Measurements from ENCODE around the gene SPTBN1. TPM values are rescaled to one million over a fixed set of nuclear protein-coding genes. Genes with fewer than 3 reads are reported as not detected.

Gene SPTBN1
- polyA plus RNA-seq, 1 experiment, result 56.6 TPM

DNA sequence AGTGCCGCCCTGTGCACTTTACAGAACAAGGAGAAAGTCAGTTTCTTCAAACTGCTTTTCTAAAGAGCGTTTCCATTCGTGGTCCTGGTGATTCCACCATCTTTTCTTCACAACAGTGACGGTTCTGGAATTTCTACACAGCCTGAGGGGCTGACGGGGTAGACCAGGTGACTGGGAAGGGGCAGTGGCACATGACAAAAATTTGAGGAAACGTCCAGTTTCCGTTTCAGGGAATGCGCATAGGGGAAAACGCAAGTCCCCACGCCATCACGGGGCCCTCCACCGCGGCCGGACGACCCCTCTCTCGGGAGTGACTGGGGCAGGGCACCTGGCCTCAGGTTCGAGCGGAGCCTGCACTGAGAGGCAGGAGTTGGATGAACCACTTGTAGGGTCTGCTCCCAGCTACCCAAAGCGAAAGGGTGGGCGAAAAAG lies 980 bp upstream of the SPTBN1 start:
- Histone ChIP-seq H3K9me3 (ENCODE audit: control insufficient read depth, insufficient read depth, low read length) (no peaks in the 10 kb centered on the region), H3K4me3 (ENCODE audit: low read depth, low read length) (peak overlapping the region; percentile 77), H3K27me3 (ENCODE audit: control insufficient read depth, insufficient read depth, low read length) (no peaks in the 10 kb centered on the region), H3K27ac (ENCODE audit: low read depth, low read length) (no peak overlapping the region)
- POLR2A ChIA-PET, result interaction anchor here (0.5 to 0.6 kb wide), 3 partner anchors 105 to 786 kb away, joined by 3 to 8 read pairs (median 5); no protein-coding TSS in a partner anchor
- CTCF ChIA-PET, result interaction anchor here (0.6 kb wide), 1 partner anchor 137 kb away, joined by 3 read pairs; no protein-coding TSS in a partner anchor
- no peak for DNase-seq (ENCODE audit: low read depth, low spot score)
- TF ChIP-seq, protein P1, sequence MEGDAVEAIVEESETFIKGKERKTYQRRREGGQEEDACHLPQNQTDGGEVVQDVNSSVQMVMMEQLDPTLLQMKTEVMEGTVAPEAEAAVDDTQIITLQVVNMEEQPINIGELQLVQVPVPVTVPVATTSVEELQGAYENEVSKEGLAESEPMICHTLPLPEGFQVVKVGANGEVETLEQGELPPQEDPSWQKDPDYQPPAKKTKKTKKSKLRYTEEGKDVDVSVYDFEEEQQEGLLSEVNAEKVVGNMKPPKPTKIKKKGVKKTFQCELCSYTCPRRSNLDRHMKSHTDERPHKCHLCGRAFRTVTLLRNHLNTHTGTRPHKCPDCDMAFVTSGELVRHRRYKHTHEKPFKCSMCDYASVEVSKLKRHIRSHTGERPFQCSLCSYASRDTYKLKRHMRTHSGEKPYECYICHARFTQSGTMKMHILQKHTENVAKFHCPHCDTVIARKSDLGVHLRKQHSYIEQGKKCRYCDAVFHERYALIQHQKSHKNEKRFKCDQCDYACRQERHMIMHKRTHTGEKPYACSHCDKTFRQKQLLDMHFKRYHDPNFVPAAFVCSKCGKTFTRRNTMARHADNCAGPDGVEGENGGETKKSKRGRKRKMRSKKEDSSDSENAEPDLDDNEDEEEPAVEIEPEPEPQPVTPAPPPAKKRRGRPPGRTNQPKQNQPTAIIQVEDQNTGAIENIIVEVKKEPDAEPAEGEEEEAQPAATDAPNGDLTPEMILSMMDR (IDR thresholded peaks at IDR 0.05; ENCODE audit: low read depth, low read length), result no peak

GRCh38 chr2:54456362-54456611 lies 160 bp downstream of the SPTBN1 start:
- Histone ChIP-seq H3K4me3 (ENCODE audit: low read depth, low read length) (peak overlapping the region; percentile 75), H3K9me3 (ENCODE audit: control insufficient read depth, insufficient read depth, low read length) (no peaks in the 10 kb centered on the region), H3K27me3 (ENCODE audit: control insufficient read depth, insufficient read depth, low read length) (no peaks in the 10 kb centered on the region), H3K27ac (ENCODE audit: low read depth, low read length) (no peak overlapping the region)
- TF ChIP-seq, protein P1 (IDR thresholded peaks at IDR 0.05; ENCODE audit: low read depth, low read length), result no peak
- no peak for DNase-seq (ENCODE audit: low read depth, low spot score)
- CTCF ChIA-PET, result no interaction called here
- POLR2A ChIA-PET, result interaction anchor here (1.1 kb wide), 1 partner anchor 120 kb away, joined by 5 read pairs; no protein-coding TSS in a partner anchor

DNA sequence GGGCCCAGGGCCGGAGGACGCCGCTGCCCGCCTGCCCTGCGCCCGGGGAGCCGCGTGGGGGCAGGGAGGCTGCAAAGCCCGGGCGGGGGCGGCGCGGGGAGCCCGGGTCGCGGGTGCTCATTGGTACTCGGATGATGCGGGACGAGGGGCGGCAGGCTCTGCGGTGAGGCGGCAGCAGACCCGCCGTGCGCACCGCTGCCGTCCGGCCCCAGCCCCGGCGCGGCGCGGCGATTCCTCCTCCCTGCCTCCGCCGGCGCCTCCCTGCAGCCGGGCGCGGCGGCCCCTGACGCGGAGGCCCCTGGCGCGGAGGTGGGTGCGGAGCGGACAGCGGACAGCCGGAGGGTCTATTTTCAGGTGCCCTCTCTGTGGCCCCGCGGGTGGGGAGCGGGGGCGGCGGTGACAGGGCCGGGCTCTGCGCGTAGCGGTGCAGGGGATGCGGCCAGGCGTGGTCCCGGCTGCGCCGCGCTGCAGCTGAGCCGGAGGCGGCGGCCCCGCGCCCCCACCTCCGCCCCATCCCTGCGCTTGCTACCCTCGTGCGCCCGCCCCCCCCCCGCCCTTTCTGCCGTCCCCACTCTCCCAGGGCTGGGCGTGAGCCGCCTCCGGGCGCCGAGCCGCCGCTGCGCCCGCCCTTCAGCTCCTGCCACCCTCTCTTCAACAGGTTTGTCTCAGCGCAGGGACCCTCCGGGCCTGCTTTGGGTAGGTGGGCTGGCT lies 640 bp downstream of the SPTBN1 start:
- no peaks in the 10 kb centered on the region for H3K27me3 ChIP-seq (ENCODE audit: control insufficient read depth, insufficient read depth, low read length)
- no peaks in the 10 kb centered on the region for H3K9me3 ChIP-seq (ENCODE audit: control insufficient read depth, insufficient read depth, low read length)
- H3K27ac ChIP-seq (ENCODE audit: low read depth, low read length), result no peak overlapping the region
- TF ChIP-seq, protein P1 (IDR thresholded peaks at IDR 0.05; ENCODE audit: low read depth, low read length), result no peak
- H3K4me3 ChIP-seq (ENCODE audit: low read depth, low read length), result peak overlapping the region; percentile 75
- CTCF ChIA-PET, result no interaction called here
- DNase-seq (ENCODE audit: low read depth, low spot score), result no peak
- POLR2A ChIA-PET, result interaction anchor here (1.1 kb wide), 1 partner anchor 120 kb away, joined by 5 read pairs; no protein-coding TSS in a partner anchor

DNA sequence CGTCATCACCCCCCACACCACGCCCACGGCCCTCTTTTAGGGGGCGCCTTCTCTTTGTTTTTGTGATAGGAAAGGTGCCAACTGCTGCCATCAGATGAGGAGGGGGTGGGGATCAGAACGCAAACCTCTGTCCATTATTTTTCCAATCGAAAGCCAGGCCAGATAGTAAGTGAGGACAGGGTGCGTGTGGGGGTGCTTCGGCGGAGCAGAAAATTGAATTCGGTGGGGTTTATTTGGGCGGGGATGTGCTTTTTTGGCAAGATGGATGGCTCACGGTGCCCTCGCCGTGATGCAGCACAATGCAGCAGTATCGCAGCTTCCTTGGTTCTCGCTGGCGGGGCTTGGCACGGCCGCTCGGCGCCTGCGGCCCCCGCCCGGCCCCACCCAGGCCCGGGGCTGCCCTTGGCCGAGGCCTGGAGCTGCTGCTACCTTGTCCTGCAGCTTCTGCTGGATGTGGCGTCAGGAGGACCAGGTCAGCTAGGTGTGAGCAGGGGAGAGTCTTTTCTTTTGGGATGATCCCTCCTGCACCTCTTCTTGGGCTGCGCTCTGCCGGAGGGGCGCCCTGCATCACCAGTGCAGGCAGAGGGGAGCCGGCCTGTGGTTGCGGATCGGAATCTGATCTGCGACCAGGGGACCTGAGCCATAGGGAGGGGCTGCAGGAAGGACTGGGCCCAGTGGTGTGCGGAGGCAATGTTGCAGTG lies 1.3 kb downstream of the SPTBN1 start:
- H3K4me3 ChIP-seq (ENCODE audit: low read depth, low read length), result peak overlapping the region; percentile 75
- no peak overlapping the region for H3K27ac ChIP-seq (ENCODE audit: low read depth, low read length)
- no peak for DNase-seq (ENCODE audit: low read depth, low spot score)
- CTCF ChIA-PET, result no interaction called here
- POLR2A ChIA-PET, result interaction anchor here (0.6 to 1.1 kb wide), 2 partner anchors 121 to 389 kb away, joined by 3 to 5 read pairs; no protein-coding TSS in a partner anchor
- H3K9me3 ChIP-seq (ENCODE audit: control insufficient read depth, insufficient read depth, low read length), result no peaks in the 10 kb centered on the region
- TF ChIP-seq, protein P1 (IDR thresholded peaks at IDR 0.05; ENCODE audit: low read depth, low read length), result no peak
- H3K27me3 ChIP-seq (ENCODE audit: control insufficient read depth, insufficient read depth, low read length), result no peaks in the 10 kb centered on the region

GRCh38 chr2:54459037-54459441 lies 2.9 kb downstream of the SPTBN1 start:
- POLR2A ChIA-PET, result no interaction called here
- TF ChIP-seq, protein P1 (IDR thresholded peaks at IDR 0.05; ENCODE audit: low read depth, low read length), result no peak
- H3K27ac ChIP-seq (ENCODE audit: low read depth, low read length), result no peak overlapping the region
- H3K4me3 ChIP-seq (ENCODE audit: low read depth, low read length), result no peak overlapping the region
- H3K9me3 ChIP-seq (ENCODE audit: control insufficient read depth, insufficient read depth, low read length), result no peaks in the 10 kb centered on the region
- no peaks in the 10 kb centered on the region for H3K27me3 ChIP-seq (ENCODE audit: control insufficient read depth, insufficient read depth, low read length)
- DNase-seq (ENCODE audit: low read depth, low spot score), result no peak
- CTCF ChIA-PET, result no interaction called here
